Ovary (tissue), 9 donors: ENCODE measurements around the gene VGLL4. TPM values are rescaled to one million over a fixed set of nuclear protein-coding genes. Genes with fewer than 3 reads are reported as not detected.

Experiments used
- DNase-seq, 5 donors: peaks; one replicate each; pipeline ENCODE4 v3.0.0-alpha.2; 2019 to 2020
- H3K27ac ChIP-seq, 2 donors: fragments of 200-600 bp; one replicate each; pipeline versions ENCODE4 v1.5.1 to v1.8.0; 2019 to 2022
- H3K27me3 ChIP-seq: fragments of 200-600 bp; one replicate; pipeline ENCODE4 v1.8.0; 2022
- H3K36me3 ChIP-seq: fragments of 200-600 bp; sonication (generic); one replicate; pipeline ENCODE4 v1.5.1; 2019
- H3K4me1 ChIP-seq: one replicate; pipeline ENCODE4 v1.8.1; 2013; ENCODE audit warnings: mild to moderate bottlenecking, moderate library complexity; ENCODE audit not compliant: insufficient read depth
- H3K4me3 ChIP-seq: fragments of 200-600 bp; sonication (generic); one replicate; pipeline ENCODE4 v1.5.1; 2017
- H3K9me3 ChIP-seq, 2 donors: fragments of 200-600 bp in 1 of 2; sonication (generic) in 1 of 2; one replicate each; pipeline versions ENCODE4 v1.5.1 to v1.8.1; 2013 to 2019; ENCODE audit warnings: mild to moderate bottlenecking in 1 of 2, moderate library complexity in 1 of 2
- EP300 ChIP-seq: sonication (generic); formaldehyde crosslinking; IDR thresholded peaks from one replicate; pipeline ENCODE4 v1.6.1; 2017; ENCODE audit warnings: antibody characterized with exemption
- POLR2A ChIP-seq: fragments of 450-650 bp; IDR thresholded peaks from one replicate; pipeline ENCODE4 v1.6.1; 2017; ENCODE audit warnings: antibody characterized with exemption, mild to moderate bottlenecking, moderate library complexity
- WGBS, 3 donors: extraction: QIAGEN DNeasy Blood & Tissue Kit in 1 of 3; methylation state at CpG; one replicate each; pipeline versions ENCODE4 v1.1.5 to v1.1.7; 2013 to 2017; 5-methylcytosine and 5-hydroxymethylcytosine counted together
- intact Hi-C, 4 donors: fragments of 100-400 bp; cut with DNase I; formaldehyde crosslinking; loops; one replicate each; pipeline versions ENCODE4 v1.11.0 to v1.15.1; 2022 to 2023
- polyA plus RNA-seq, 2 donors: library from polyadenylated mRNA; stranded (reverse); fragments of 200-250 nt in 1 of 2; fragments of 350-450 nt in 1 of 2; fragmentation: Illumina TruSeq in 1 of 2; extraction: RNeasy Lipid Tissue Mini Kit (QIAGEN cat#74804) in 1 of 2; gene quantifications; one replicate each; pipeline ENCODE4 v1.2.3, GENCODE V29; 2013 to 2014
- total RNA-seq, 7 donors: library from RNA; depleted of rRNA in 2 of 7; stranded (reverse); fragments of >200 nt in 2 of 7; fragmentation: NEBNext Ultra II Directional in 3 of 7; extraction: Animal tissue kit (Norgen Biotek cat#: 25700) in 3 of 7; gene quantifications; one replicate each; pipeline versions ENCODE4 v1.1.0 to v1.2.4, GENCODE V29; 2016 to 2023
- TF ChIP-seq, protein P1 (sequence below), 3 donors: fragments of 450-650 bp in 2 of 3; fragments of 200-600 bp in 1 of 3; IDR thresholded peaks; one replicate each; pipeline versions ENCODE4 v1.5.1 to v1.8.0; 2016 to 2022; ENCODE audit warnings: antibody characterized with exemption in 3 of 3, mild to moderate bottlenecking in 1 of 3
- donor health status: DM: no; HTN: no; CAD: no; lungs with moderate emphysema.
- donor health status: DM: no; HTN: no; CAD: no.
- donor health status: Bipolar disorder and iron deficiency.
- donor health status: DM: yes; HTN: yes; CAD: no.
- donor health status: DM: no; HTN: no; CAD: no.
- donor health status: DM: yes; HTN: yes; CAD: no.

Gene VGLL4
- total and polyA plus RNA-seq, 9 donors: 73.2 to 120 (median 106) TPM

DNA sequence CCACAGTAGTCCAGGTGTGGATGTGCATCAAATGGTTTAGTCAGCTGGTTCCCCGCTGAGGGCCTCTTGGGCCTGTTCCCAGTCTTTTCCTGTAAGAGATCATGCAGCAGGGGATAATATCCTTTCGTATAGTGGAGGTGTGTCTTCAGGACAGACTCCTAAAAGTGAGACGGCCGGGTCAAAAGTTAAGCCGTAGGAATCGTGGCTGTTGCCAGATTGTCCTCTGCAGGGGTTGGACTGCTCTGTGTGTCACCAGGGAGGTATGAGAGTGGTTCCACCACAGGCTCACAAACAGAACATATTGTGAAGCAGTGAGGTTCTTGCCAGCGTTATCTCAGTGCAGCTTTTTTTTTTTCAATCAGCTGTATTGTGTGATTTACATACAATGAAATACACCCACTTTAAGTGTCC lies 95.0 kb downstream of the VGLL4 start:
- TF ChIP-seq, protein P1, sequence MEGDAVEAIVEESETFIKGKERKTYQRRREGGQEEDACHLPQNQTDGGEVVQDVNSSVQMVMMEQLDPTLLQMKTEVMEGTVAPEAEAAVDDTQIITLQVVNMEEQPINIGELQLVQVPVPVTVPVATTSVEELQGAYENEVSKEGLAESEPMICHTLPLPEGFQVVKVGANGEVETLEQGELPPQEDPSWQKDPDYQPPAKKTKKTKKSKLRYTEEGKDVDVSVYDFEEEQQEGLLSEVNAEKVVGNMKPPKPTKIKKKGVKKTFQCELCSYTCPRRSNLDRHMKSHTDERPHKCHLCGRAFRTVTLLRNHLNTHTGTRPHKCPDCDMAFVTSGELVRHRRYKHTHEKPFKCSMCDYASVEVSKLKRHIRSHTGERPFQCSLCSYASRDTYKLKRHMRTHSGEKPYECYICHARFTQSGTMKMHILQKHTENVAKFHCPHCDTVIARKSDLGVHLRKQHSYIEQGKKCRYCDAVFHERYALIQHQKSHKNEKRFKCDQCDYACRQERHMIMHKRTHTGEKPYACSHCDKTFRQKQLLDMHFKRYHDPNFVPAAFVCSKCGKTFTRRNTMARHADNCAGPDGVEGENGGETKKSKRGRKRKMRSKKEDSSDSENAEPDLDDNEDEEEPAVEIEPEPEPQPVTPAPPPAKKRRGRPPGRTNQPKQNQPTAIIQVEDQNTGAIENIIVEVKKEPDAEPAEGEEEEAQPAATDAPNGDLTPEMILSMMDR (IDR thresholded peaks at IDR 0.05): no peak
- TF ChIP-seq POLR2A: no peak
- no peak for TF ChIP-seq EP300

DNA sequence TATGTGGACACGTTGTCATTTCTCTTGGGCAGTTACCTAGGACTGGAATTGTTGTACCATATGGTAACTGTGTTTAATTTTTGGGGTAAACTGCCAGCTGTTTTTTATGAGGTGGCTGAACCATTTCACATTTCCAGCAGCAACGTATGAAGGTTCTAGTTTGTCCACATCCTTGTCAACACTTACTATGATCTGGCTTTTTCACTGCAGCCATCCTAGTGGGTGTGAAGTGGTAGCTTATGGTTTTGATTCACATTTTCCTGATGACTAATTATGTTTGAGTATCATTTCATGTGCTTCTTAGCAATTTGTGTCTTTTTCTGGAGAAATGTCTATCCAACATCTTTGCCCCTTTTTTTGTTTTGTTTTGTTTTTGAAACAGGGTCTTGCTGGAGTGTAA lies 96.2 kb downstream of the VGLL4 start:
- Histone ChIP-seq H3K9me3 (no peaks in the 10 kb centered on the region), H3K27me3 (no peaks in the 10 kb centered on the region), H3K4me1 (peaks cover 4% of the 10 kb centered on the region), H3K36me3 (no peaks in the 10 kb centered on the region), H3K27ac (no peak overlapping the region), H3K4me3 (no peak overlapping the region)
- DNase-seq: no peak
- 90 to 95% (median 91%) methylated on average over 2 of the region's 2 CpGs for WGBS, 3 donors
- intact Hi-C loops: no loop called here
- no peak for TF ChIP-seq POLR2A
- TF ChIP-seq, protein P1 (IDR thresholded peaks at IDR 0.05): no peak
- no peak for TF ChIP-seq EP300

More for the DNA sequence above, 95.0 kb downstream of the VGLL4 start:
- Histone ChIP-seq H3K9me3 (no peaks in the 10 kb centered on the region), H3K27ac (no peak overlapping the region), H3K4me3 (no peak overlapping the region), H3K36me3 (no peaks in the 10 kb centered on the region), H3K4me1 (peaks cover 9% of the 10 kb centered on the region), H3K27me3 (no peaks in the 10 kb centered on the region)
- WGBS, 3 donors: 24 to 33% (median 27%) methylated on average over 7 of the region's 7 CpGs
- peak in 2 of 5 donors; percentile 45 to 54 for DNase-seq
- intact Hi-C loops: no loop called here

DNA sequence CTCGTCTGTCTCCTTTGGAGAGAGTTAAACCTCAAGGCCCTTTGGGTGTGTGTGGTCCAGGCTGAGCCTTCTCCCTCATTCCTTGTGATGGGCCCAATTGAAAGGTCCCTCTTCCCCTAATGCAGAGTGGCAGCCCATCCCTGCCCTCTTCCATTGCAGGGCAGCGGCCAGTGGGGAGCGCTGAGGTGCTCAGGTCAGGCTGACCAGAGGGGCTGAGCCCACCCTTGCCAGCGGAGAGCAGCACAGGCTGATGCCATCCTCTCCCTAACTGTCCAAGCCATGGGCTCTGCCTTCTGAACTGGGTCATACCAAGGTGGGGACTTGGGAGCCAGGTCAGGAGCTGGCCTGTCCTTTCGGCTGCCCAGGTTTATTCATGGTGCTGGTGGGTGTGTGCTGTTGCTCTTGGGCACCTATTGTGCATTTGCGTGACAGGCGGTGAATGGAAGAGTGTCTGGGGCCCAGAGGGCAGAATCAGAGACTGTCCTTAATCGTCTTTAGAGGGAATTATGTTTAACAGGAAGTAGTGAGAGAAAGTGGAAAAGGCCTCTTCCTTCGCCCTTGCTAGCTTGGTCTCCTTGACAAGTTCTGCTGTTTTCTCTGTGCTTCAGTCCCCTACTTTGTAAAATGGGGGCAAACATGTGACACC lies 96.9 kb downstream of the VGLL4 start:
- Histone ChIP-seq H3K27me3 (no peaks in the 10 kb centered on the region), H3K36me3 (no peaks in the 10 kb centered on the region), H3K4me3 (no peak overlapping the region), H3K9me3 (no peaks in the 10 kb centered on the region), H3K27ac (no peak overlapping the region), H3K4me1 (peaks cover 4% of the 10 kb centered on the region)
- intact Hi-C loops: no loop called here
- DNase-seq: peak in 2 of 5 donors; percentile 9 to 23
- 93 to 97% (median 95%) methylated on average over 9 of the region's 9 CpGs for WGBS, 3 donors
- TF ChIP-seq POLR2A: no peak
- TF ChIP-seq, protein P1 (IDR thresholded peaks at IDR 0.05): no peak
- no peak for TF ChIP-seq EP300

DNA sequence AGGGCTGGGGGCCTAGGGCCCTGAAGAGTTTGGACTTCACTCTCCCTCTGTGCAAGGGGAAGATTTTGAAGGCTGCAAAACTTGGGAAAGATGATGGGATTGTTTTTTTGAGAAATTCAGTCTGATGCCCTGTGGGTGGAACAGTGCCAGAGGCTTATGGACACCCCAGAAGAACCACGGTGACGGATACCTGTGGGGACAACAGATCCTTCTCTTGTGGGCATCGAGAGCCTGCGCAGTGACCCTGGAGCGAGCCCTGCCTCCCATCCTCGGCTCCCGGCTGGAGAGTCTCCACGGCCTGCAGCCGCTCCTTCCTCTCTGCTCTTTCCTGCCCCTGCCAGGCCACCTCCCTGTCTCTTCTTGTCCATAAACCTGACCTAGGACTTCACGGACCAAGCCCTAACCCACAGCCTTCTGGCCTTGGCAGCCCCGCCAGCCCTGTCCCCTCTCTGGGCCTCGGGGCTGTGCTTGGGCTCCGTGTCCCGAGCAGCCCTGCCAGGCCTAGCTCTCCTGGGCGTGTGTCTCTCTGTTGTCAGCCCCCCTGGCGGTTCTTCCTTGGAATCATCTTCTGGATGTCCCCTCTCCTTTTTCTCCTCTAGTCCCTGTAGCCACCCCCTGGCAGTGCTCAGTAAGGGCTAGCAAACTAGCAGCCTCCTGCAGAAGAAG lies 98.4 kb downstream of the VGLL4 start:
- Histone ChIP-seq H3K27me3 (no peaks in the 10 kb centered on the region), H3K27ac (peak overlapping the region; percentile 12 to 20), H3K36me3 (no peaks in the 10 kb centered on the region), H3K4me3 (no peak overlapping the region), H3K4me1 (peaks cover 4% of the 10 kb centered on the region), H3K9me3 (no peaks in the 10 kb centered on the region)
- intact Hi-C loops: no loop called here
- 69 to 86% (median 84%) methylated on average over 16 of the region's 16 CpGs for WGBS, 3 donors
- TF ChIP-seq, protein P1 (IDR thresholded peaks at IDR 0.05): no peak
- TF ChIP-seq EP300: no peak
- peak in 2 of 5 donors; percentile 27 to 35 for DNase-seq
